Renal cortex interstitium (tissue), 11 donors: ENCODE results near the gene VASP. TPM values are rescaled to one million over a fixed set of nuclear protein-coding genes. Genes with fewer than 3 reads are reported as not detected.

Source experiments
- DNase-seq, 11 donors: peaks; one replicate each; pipeline ENCODE4 v3.0.0-alpha.2; 2013; ENCODE audit warnings: low read depth in 9 of 11, low spot score in 4 of 11; ENCODE audit errors: extremely low read depth in 1 of 11
- polyA plus RNA-seq, 3 donors: library from polyadenylated mRNA; unstranded; fragments of 120-200 nt; gene quantifications; one replicate each; pipeline ENCODE4 v1.2.1, GENCODE V29; 2013; ENCODE audit not compliant: insufficient read length in 3 of 3

The VASP gene
- polyA plus RNA-seq, 3 donors, result 49.0 to 57.7 (median 50.5) TPM

DNA sequence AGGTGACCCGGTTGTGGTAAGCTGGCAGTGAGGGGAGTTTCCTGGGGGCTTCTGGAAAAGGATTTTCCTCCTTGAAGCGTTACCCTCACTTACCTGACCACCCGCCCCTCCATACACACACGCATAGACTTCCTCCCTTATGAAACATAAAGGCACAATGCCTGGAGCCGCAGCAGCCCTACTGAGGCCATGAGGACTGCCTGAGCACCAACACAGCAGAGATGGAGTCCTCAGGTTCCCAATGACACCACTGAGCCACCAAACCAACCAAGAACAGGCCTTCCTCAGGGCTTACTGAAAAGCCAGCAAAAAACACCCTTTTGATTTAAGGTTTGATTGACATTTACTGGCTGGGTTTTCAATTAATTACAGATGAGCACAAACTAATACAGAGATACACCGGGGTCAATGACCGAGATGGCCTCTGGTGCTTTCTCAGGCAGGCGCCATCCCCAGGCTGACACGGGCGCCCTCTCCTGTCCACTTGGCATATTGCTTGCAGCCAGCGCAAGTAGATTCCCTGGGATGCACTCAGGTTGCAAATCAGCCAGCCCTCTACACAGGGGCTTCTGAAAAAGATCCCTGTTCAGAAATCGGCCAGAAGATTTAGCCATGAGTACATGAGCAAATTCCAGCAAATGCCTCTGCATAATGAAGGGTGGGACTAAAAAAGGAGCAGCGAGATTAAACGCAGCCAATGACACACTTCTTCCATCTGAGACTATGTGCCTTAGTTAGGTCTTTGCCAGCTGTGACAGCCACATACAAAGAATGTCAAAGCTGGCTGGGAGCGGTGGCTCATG lies 62.5 kb downstream of the VASP start:
- DNase-seq, result no peak

DNA sequence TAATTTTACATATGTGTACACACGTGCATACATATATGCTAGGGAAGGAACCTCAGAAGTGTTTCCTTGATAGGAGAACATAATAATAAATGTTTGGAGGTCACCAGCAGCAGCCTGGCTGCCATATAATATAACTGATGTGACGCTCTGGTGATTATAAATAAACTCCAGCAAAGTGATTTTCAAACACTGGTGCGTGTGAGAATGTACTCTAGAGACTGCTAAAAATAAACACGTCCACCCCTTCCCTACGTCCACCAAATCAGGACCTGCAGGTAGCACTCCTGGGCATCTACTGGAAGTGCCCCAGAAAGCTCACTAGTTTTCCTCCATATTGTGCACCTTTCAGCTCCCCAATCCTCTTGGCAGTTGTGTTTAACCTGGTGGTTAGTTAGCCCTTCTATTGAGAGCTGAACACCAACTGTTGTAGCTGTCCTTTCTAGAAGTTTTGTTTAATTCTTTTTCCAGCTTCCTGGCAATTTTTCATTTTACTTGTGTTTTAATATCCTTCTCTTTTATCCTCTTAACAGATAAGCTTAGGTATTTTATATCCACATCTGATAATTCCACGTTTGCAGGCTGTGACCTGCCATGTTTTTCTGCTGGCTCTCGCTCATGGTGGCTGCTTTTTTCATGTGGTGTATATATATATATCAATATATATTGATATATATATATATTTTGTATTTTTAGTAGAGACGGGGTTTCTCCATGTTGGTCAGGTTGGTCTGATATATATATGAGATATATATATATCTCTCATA lies 64.4 kb downstream of the VASP start:
- no peak for DNase-seq

DNA sequence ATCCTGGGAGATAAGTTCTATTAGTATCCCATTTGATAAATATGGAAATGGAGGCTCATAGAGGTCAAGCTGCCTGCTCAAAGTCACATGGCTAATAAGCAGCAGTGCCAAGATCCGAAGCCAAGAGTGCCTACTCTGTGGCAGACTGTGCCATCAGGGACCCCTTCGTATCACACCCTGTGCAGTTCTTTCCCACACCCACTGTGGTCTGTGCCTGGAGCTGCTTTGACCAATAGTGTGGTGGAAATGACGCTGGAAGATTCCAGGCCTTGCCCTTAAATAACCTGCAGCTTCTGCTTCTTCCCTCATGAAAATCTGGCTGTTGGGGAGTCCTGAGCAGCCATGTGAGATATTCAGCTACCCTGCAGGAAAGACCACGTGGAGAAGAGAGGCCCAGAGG lies 67.2 kb downstream of the VASP start:
- DNase-seq, result no peak

DNA sequence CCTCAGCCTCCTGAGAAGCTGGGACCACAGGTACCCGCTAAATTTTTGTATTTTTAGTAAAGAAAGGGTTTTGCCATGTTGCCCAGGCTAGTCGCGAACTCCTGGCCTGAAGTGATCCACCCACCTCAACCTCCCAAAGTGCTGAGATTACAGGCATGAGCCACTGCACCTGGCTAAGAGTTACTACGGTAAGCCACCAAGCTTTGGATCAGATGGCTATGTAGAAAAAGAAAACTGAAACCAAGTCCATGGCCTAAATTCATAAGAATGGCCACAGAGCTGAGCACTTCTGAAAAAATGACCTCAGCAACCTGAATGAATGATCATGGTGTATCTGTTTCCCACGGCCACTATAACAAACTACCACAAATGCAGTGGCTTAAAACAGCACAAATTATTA lies 67.9 kb downstream of the VASP start:
- no peak for DNase-seq

Other genes starting within 250 kb of the VASP start
- gene CKM, start 184.6 kb upstream of the VASP start, polyA plus RNA-seq, result 1 to 10 TPM in 1 of 3 donors, under 1 TPM in 2; 0.42 to 1.6 (median 0.50) TPM
- gene KLC3, start 166.7 kb upstream of the VASP start, polyA plus RNA-seq, result 1 to 10 TPM; 1.3 to 2.4 (median 2.0) TPM
- 10 to 100 TPM; 33.5 to 36.9 (median 35.5) TPM for gene ERCC2, start 136.9 kb upstream of the VASP start, polyA plus RNA-seq
- gene PPP1R13L, start 102.4 kb upstream of the VASP start, polyA plus RNA-seq, result 10 to 100 TPM in 1 of 3 donors, 1 to 10 TPM in 2; 6.1 to 14.7 (median 7.9) TPM
- 1 to 10 TPM; 3.3 to 4.5 (median 4.3) TPM for gene POLR1G, start 100.8 kb upstream of the VASP start, polyA plus RNA-seq
- 10 to 100 TPM; 75.1 to 90.2 (median 82.4) TPM for gene ERCC1, start 83.6 kb upstream of the VASP start, polyA plus RNA-seq
- 10 to 100 TPM; 24.5 to 89.1 (median 81.2) TPM for gene FOSB, start 39.5 kb upstream of the VASP start, polyA plus RNA-seq
- gene RTN2, start 10.4 kb upstream of the VASP start, polyA plus RNA-seq, result 1 to 10 TPM; 5.3 to 10.0 (median 9.7) TPM
- under 1 TPM in 2 of 3 donors, not detected in 1; 0.09 to 0.21 TPM for gene PPM1N, start 9.0 kb upstream of the VASP start, polyA plus RNA-seq
- gene OPA3, start 77.3 kb downstream of the VASP start, polyA plus RNA-seq, result 10 to 100 TPM in 2 of 3 donors, 1 to 10 TPM in 1; 9.7 to 11.1 (median 10.4) TPM
- 1 to 10 TPM; 3.3 to 6.5 (median 3.6) TPM for gene GPR4, start 94.7 kb downstream of the VASP start, polyA plus RNA-seq
- 10 to 100 TPM; 17.8 to 28.0 (median 20.6) TPM for gene EML2, start 131.9 kb downstream of the VASP start, polyA plus RNA-seq
- gene GIPR, start 160.7 kb downstream of the VASP start, polyA plus RNA-seq, result 1 to 10 TPM in 1 of 3 donors, under 1 TPM in 2; 0.28 to 1.6 (median 0.43) TPM
- 100 to 1,000 TPM; 310 to 350 (median 317) TPM for gene SNRPD2, start 184.5 kb downstream of the VASP start, polyA plus RNA-seq
- gene QPCTL, start 185.2 kb downstream of the VASP start, polyA plus RNA-seq, result 10 to 100 TPM in 2 of 3 donors, 1 to 10 TPM in 1; 6.8 to 11.0 (median 10.7) TPM
- gene FBXO46, start 223.4 kb downstream of the VASP start, polyA plus RNA-seq, result 10 to 100 TPM; 12.2 to 24.4 (median 17.3) TPM
- not detected for gene MEIOSIN, start 226.0 kb downstream of the VASP start, polyA plus RNA-seq